K562 (cell line): Measurements from ENCODE around the gene FIBP.

Source experiments
- CBX1 ChIP-seq: sonication (generic); IDR thresholded peaks from 2 replicates; pipeline ENCODE4 v1.6.1; 2016; ENCODE audit warnings: antibody characterized with exemption, low read depth, mild to moderate bottlenecking
- CTCF ChIP-seq, 3 experiments: IDR thresholded peaks in 2 of 3; conservative IDR thresholded peaks in 1 of 3; 2 replicates each; pipeline ENCODE4 v1.5.1; 2011 to 2012; ENCODE audit warnings: low read length in 3 of 3, mild to moderate bottlenecking in 3 of 3, control low read depth in 2 of 3, improper control_type of control experiment in 1 of 3, inconsistent platforms in 1 of 3, low read depth in 1 of 3, mixed read lengths in 1 of 3, moderate library complexity in 1 of 3; ENCODE audit not compliant: insufficient read depth in 2 of 3
- LCOR ChIP-seq: sonication (generic); formaldehyde crosslinking; IDR thresholded peaks from 2 replicates; pipeline ENCODE4 v1.8.0; 2022; ENCODE audit warnings: mild to moderate bottlenecking, missing genetic modification reagents
- MAFK ChIP-seq: IDR thresholded peaks from 2 replicates; pipeline ENCODE4 v1.6.1; 2011; ENCODE audit warnings: low read length, improper control_type of control experiment
- NCOA1 ChIP-seq: fragments of 450-650 bp; IDR thresholded peaks from 2 replicates; pipeline ENCODE4 v1.6.1; 2016; ENCODE audit warnings: low read depth
- POLR2A ChIP-seq: fragments of 450-650 bp; conservative IDR thresholded peaks from 2 replicates; pipeline ENCODE4 v1.6.1; 2016
- RAD21 ChIP-seq, 2 experiments: fragments of 250-450 bp in 1 of 2; fragments of 450-650 bp in 1 of 2; sonication (Bioruptor Pico) in 1 of 2; formaldehyde crosslinking in 1 of 2; IDR thresholded peaks in 1 of 2; conservative IDR thresholded peaks in 1 of 2; 2 replicates each; pipeline versions ENCODE4 v1.4.0 to v1.8.0; 2020 to 2022; ENCODE audit warnings: mild to moderate bottlenecking in 2 of 2, moderate library complexity in 1 of 2
- RAD51 ChIP-seq: fragments of 450-650 bp; IDR thresholded peaks from 2 replicates; pipeline ENCODE4 v1.7.1; 2016; ENCODE audit warnings: low read depth, mild to moderate bottlenecking, borderline replicate concordance
- SP1 ChIP-seq: sonication (generic); formaldehyde crosslinking; IDR thresholded peaks from 2 replicates; pipeline ENCODE4 v1.8.1; 2022; ENCODE audit warnings: mild to moderate bottlenecking, missing genetic modification reagents
- TFE3 ChIP-seq: fragments of 450-650 bp; formaldehyde crosslinking; IDR thresholded peaks from 2 replicates; pipeline ENCODE4 v1.4.0; 2020; ENCODE audit warnings: mild to moderate bottlenecking, mixed read lengths
- ZNF507 ChIP-seq: conservative IDR thresholded peaks from 2 replicates; pipeline ENCODE4 v1.6.1; 2017; ENCODE audit warnings: missing genetic modification characterization, missing compliant biosample characterization
- ZNF740 ChIP-seq, 3 experiments: fragments of 200-800 bp in 1 of 3; sonication (Bioruptor generic) in 1 of 3; sonication (generic) in 1 of 3; formaldehyde crosslinking in 1 of 3; IDR thresholded peaks; 2 replicates each; pipeline versions ENCODE4 v1.6.1 to v1.8.0; 2016 to 2022; ENCODE audit warnings: mild to moderate bottlenecking in 2 of 3, missing compliant biosample characterization in 2 of 3, missing genetic modification characterization in 2 of 3, missing genetic modification reagents in 1 of 3

- no peak for TF ChIP-seq RAD21 (CRISPR knock-in tag; conservative IDR thresholded peaks at IDR 0.05 in 1 of 2, IDR thresholded peaks at IDR 0.05 in 1 of 2)
- TF ChIP-seq TFE3 (CRISPR knock-in tag) = no peak
- TF ChIP-seq LCOR (CRISPR knock-in tag) = no peak
- TF ChIP-seq SP1 (CRISPR knock-in tag) = no peak
- TF ChIP-seq RAD51 = no peak
- no peak for TF ChIP-seq ZNF740 (CRISPR knock-in tag; IDR thresholded peaks at IDR 0.05)
- TF ChIP-seq ZNF740 (tag; IDR thresholded peaks at IDR 0.05) = no peak
- no peak for TF ChIP-seq ZNF507 (tag)
- TF ChIP-seq CTCF (IDR thresholded peaks at IDR 0.05 in 2 of 3, conservative IDR thresholded peaks at IDR 0.05 in 1 of 3; ENCODE audit: insufficient read depth in 2 of 3, low read depth in 1 of 3, low read length in 3 of 3) = no peak
- TF ChIP-seq NCOA1 = no peak
- TF ChIP-seq MAFK = no peak
- TF ChIP-seq POLR2A = no peak
- TF ChIP-seq CBX1 = no peak
Observed at GRCh38 chr11:65937766-65938165, 49.5 kb upstream of the FIBP start.
